Mesodermal cell (in vitro differentiated cells): ENCODE results near the gene ACVR1C.

Experiments
- H3K27ac ChIP-seq: 2 replicates; pipeline ENCODE4 v1.7.0; 2013; ENCODE audit warnings: mild to moderate bottlenecking, low read depth, low read length, moderate library complexity; ENCODE audit not compliant: severe bottlenecking
- H3K36me3 ChIP-seq: 2 replicates; pipeline ENCODE4 v1.7.1; 2013; ENCODE audit warnings: mild to moderate bottlenecking, low read length, moderate library complexity; ENCODE audit not compliant: control insufficient read depth, insufficient read depth
- H3K4me1 ChIP-seq: one replicate; pipeline ENCODE4 v1.7.1; 2013; ENCODE audit warnings: mild to moderate bottlenecking, low read length; ENCODE audit not compliant: insufficient read depth, control insufficient read depth, poor library complexity, severe bottlenecking
- H3K4me3 ChIP-seq: 2 replicates; pipeline ENCODE4 v1.7.0; 2013; ENCODE audit warnings: low read length, control low read depth, mild to moderate bottlenecking; ENCODE audit not compliant: insufficient read depth, poor library complexity, severe bottlenecking; ENCODE audit errors: extremely low read depth
- H3K9me3 ChIP-seq: 2 replicates; pipeline ENCODE4 v1.7.1; 2013; ENCODE audit warnings: mild to moderate bottlenecking, low read length, moderate library complexity; ENCODE audit not compliant: control insufficient read depth
- WGBS, 2 experiments: methylation state at CpG; one replicate each; pipeline ENCODE4 v1.1.5; 2013; ENCODE audit warnings: missing lambda C conversion rate in 2 of 2; ENCODE audit not compliant: insufficient coverage in 2 of 2; 5-methylcytosine and 5-hydroxymethylcytosine counted together

ACVR1C gene

GRCh38 chr2:157625296-157625695, 3.4 kb downstream of the ACVR1C start:
- Histone ChIP-seq H3K9me3 (peaks cover 8% of the 10 kb centered on the region), H3K27ac (no peak overlapping the region), H3K36me3 (no peaks in the 10 kb centered on the region), H3K4me1 (no peaks in the 10 kb centered on the region), H3K4me3 (no peak overlapping the region)

GRCh38 chr2:157620956-157621355, 7.7 kb downstream of the ACVR1C start:
- H3K36me3 ChIP-seq, result no peaks in the 10 kb centered on the region
- WGBS, 2 experiments, result 80% methylated on average over 1 of the region's 1 CpG; no CpG with 5 or more reads in 1 of the 2 experiments

GRCh38 chr2:157611726-157612125, 16.9 kb downstream of the ACVR1C start:
- no peak overlapping the region for H3K27ac ChIP-seq
- no peaks in the 10 kb centered on the region for H3K9me3 ChIP-seq
- H3K4me3 ChIP-seq, result no peak overlapping the region
- H3K36me3 ChIP-seq, result no peaks in the 10 kb centered on the region
- H3K4me1 ChIP-seq, result no peaks in the 10 kb centered on the region

More at GRCh38 chr2:157620956-157621355, 7.7 kb downstream of the ACVR1C start:
- Histone ChIP-seq H3K4me1 (no peaks in the 10 kb centered on the region), H3K27ac (no peak overlapping the region), H3K4me3 (no peak overlapping the region), H3K9me3 (peaks cover 8% of the 10 kb centered on the region)

GRCh38 chr2:157611110-157611509, 17.6 kb downstream of the ACVR1C start:
- H3K4me1 ChIP-seq, result no peaks in the 10 kb centered on the region
- whole genome bisulfite sequencing, 2 experiments, result 89 to 94% methylated on average over 4 of the region's 4 CpGs
- no peak overlapping the region for H3K4me3 ChIP-seq
- no peak overlapping the region for H3K27ac ChIP-seq
- no peaks in the 10 kb centered on the region for H3K36me3 ChIP-seq
- H3K9me3 ChIP-seq, result no peaks in the 10 kb centered on the region

- Histone ChIP-seq H3K9me3 (no peaks in the 10 kb centered on the region), H3K4me1 (no peaks in the 10 kb centered on the region), H3K36me3 (no peaks in the 10 kb centered on the region), H3K27ac (no peak overlapping the region), H3K4me3 (no peak overlapping the region)
These were observed 22.1 kb downstream of the ACVR1C start for GRCh38 chr2:157606534-157606933.

GRCh38 chr2:157603198-157603597, 25.5 kb downstream of the ACVR1C start:
- Histone ChIP-seq H3K36me3 (no peaks in the 10 kb centered on the region), H3K4me3 (no peak overlapping the region), H3K9me3 (no peaks in the 10 kb centered on the region), H3K4me1 (no peaks in the 10 kb centered on the region), H3K27ac (no peak overlapping the region)
- 100% methylated on average over 1 of the region's 1 CpG for WGBS, 2 experiments

GRCh38 chr2:157601807-157602206, 26.9 kb downstream of the ACVR1C start:
- H3K9me3 ChIP-seq, result no peaks in the 10 kb centered on the region
- H3K27ac ChIP-seq, result no peak overlapping the region
- H3K4me3 ChIP-seq, result no peak overlapping the region
- no peaks in the 10 kb centered on the region for H3K36me3 ChIP-seq
- 38 to 80% methylated on average over 1 of the region's 4 CpGs for WGBS, 2 experiments
- H3K4me1 ChIP-seq, result no peaks in the 10 kb centered on the region

- Histone ChIP-seq H3K4me3 (no peak overlapping the region), H3K9me3 (no peaks in the 10 kb centered on the region), H3K36me3 (no peaks in the 10 kb centered on the region), H3K27ac (no peak overlapping the region), H3K4me1 (no peaks in the 10 kb centered on the region)
- 24 to 30% methylated on average over 19 to 29 of the region's 45 CpGs for WGBS, 2 experiments
These were observed 31.5 kb downstream of the ACVR1C start for GRCh38 chr2:157596992-157597681.

GRCh38 chr2:157593411-157593810, 35.3 kb downstream of the ACVR1C start:
- Histone ChIP-seq H3K4me1 (no peaks in the 10 kb centered on the region), H3K9me3 (no peaks in the 10 kb centered on the region), H3K27ac (no peak overlapping the region), H3K4me3 (no peak overlapping the region), H3K36me3 (no peaks in the 10 kb centered on the region)
- WGBS, 2 experiments, result 60 to 63% methylated on average over 1 of the region's 1 CpG

GRCh38 chr2:157592948-157593347, 35.7 kb downstream of the ACVR1C start:
- WGBS, 2 experiments, result 89 to 100% methylated on average over 1 of the region's 2 CpGs

GRCh38 chr2:157592374-157592773, 36.3 kb downstream of the ACVR1C start:
- Histone ChIP-seq H3K4me1 (no peaks in the 10 kb centered on the region), H3K36me3 (no peaks in the 10 kb centered on the region), H3K4me3 (no peak overlapping the region), H3K27ac (no peak overlapping the region), H3K9me3 (no peaks in the 10 kb centered on the region)
- WGBS, 2 experiments, result 77 to 100% methylated on average over 2 of the region's 3 CpGs

More at GRCh38 chr2:157592948-157593347, 35.7 kb downstream of the ACVR1C start:
- H3K4me3 ChIP-seq, result no peak overlapping the region
- no peaks in the 10 kb centered on the region for H3K36me3 ChIP-seq
- no peaks in the 10 kb centered on the region for H3K4me1 ChIP-seq
- H3K9me3 ChIP-seq, result no peaks in the 10 kb centered on the region
- H3K27ac ChIP-seq, result no peak overlapping the region
